ENCODE data around the gene NOX3. TPM values are rescaled to one million over a fixed set of nuclear protein-coding genes. Genes with fewer than 3 reads are reported as not detected.

NOX3 gene
- total RNA-seq, 1 donor from 2014 or later = not detected

- no peak overlapping the region for H3K4me3 ChIP-seq
- TF ChIP-seq POLR2AphosphoS5 (IDR thresholded peaks at IDR 0.05; ENCODE audit: insufficient read depth in 1 of 2, low read depth in 1 of 2) (no peak), POLR2A (IDR thresholded peaks at IDR 0.05) (no peak), CTCF (IDR thresholded peaks at IDR 0.05) (no peak)
- H3K27ac ChIP-seq = no peak overlapping the region
- intact Hi-C loops (cut with DNase I) = no loop called here
- no peaks in the 10 kb centered on the region for H3K36me3 ChIP-seq
- no peaks in the 10 kb centered on the region for H3K4me1 ChIP-seq
- no peaks in the 10 kb centered on the region for H3K9me3 ChIP-seq
- DNase-seq (ENCODE audit: extremely low spot score in 2 of 2) = no peak
- no peaks in the 10 kb centered on the region for H3K27me3 ChIP-seq
Observed at GRCh38 chr6:155399062-155399744, 56.4 kb downstream of the NOX3 start.

- no peaks in the 10 kb centered on the region for H3K4me1 ChIP-seq
- intact Hi-C loops (cut with DNase I) = no loop called here
- H3K4me3 ChIP-seq = no peak overlapping the region
- no peaks in the 10 kb centered on the region for H3K36me3 ChIP-seq
- no peaks in the 10 kb centered on the region for H3K9me3 ChIP-seq
- no peaks in the 10 kb centered on the region for H3K27me3 ChIP-seq
- DNase-seq (ENCODE audit: extremely low spot score in 2 of 2) = no peak
- H3K27ac ChIP-seq = no peak overlapping the region
- no peak for TF ChIP-seq CTCF (IDR thresholded peaks at IDR 0.05)
- TF ChIP-seq POLR2A (IDR thresholded peaks at IDR 0.05) = no peak
- TF ChIP-seq POLR2AphosphoS5 (IDR thresholded peaks at IDR 0.05; ENCODE audit: insufficient read depth in 1 of 2, low read depth in 1 of 2) = no peak
Observed at GRCh38 chr6:155398701-155399061, 57.0 kb downstream of the NOX3 start.

- intact Hi-C loops (cut with DNase I) = no loop called here
- H3K4me3 ChIP-seq = no peak overlapping the region
- no peaks in the 10 kb centered on the region for H3K27me3 ChIP-seq
- no peaks in the 10 kb centered on the region for H3K4me1 ChIP-seq
- TF ChIP-seq CTCF (IDR thresholded peaks at IDR 0.05) (no peak), POLR2AphosphoS5 (IDR thresholded peaks at IDR 0.05; ENCODE audit: insufficient read depth in 1 of 2, low read depth in 1 of 2) (no peak), POLR2A (IDR thresholded peaks at IDR 0.05) (no peak)
- H3K9me3 ChIP-seq = no peaks in the 10 kb centered on the region
- H3K36me3 ChIP-seq = no peaks in the 10 kb centered on the region
- no peak overlapping the region for H3K27ac ChIP-seq
- no peak for DNase-seq (ENCODE audit: extremely low spot score in 2 of 2)
Observed at GRCh38 chr6:155398221-155398620, 57.4 kb downstream of the NOX3 start.

GRCh38 chr6:155397172-155397705 lies 58.4 kb downstream of the NOX3 start:
- Histone ChIP-seq H3K27me3 (no peaks in the 10 kb centered on the region), H3K4me3 (no peak overlapping the region), H3K36me3 (no peaks in the 10 kb centered on the region), H3K9me3 (no peaks in the 10 kb centered on the region), H3K4me1 (no peaks in the 10 kb centered on the region), H3K27ac (no peak overlapping the region)
- TF ChIP-seq POLR2AphosphoS5 (IDR thresholded peaks at IDR 0.05; ENCODE audit: insufficient read depth in 1 of 2, low read depth in 1 of 2) = no peak
- no peak for DNase-seq (ENCODE audit: extremely low spot score in 2 of 2)
- intact Hi-C loops (cut with DNase I) = no loop called here

- TF ChIP-seq POLR2A (IDR thresholded peaks at IDR 0.05) (no peak), CTCF (IDR thresholded peaks at IDR 0.05) (no peak), POLR2AphosphoS5 (IDR thresholded peaks at IDR 0.05; ENCODE audit: insufficient read depth in 1 of 2, low read depth in 1 of 2) (no peak)
- Histone ChIP-seq H3K27ac (no peak overlapping the region), H3K27me3 (no peaks in the 10 kb centered on the region), H3K4me1 (no peaks in the 10 kb centered on the region), H3K4me3 (no peak overlapping the region), H3K9me3 (no peaks in the 10 kb centered on the region), H3K36me3 (no peaks in the 10 kb centered on the region)
- intact Hi-C loops (cut with DNase I) = no loop called here
- no peak for DNase-seq (ENCODE audit: extremely low spot score in 2 of 2)
Observed at GRCh38 chr6:155396605-155397004, 59.0 kb downstream of the NOX3 start.

Data from vagina (tissue), 2 donors.